ENCODE results near the gene UNC5CL. TPM values are rescaled to one million over a fixed set of nuclear protein-coding genes. Genes with fewer than 3 reads are reported as not detected.

The UNC5CL gene
- total and polyA plus RNA-seq, 2 of the 8 experiments (the other 6 are each of a cell fraction or from before 2014, with no cell fraction given), result 1.3 to 1.7 TPM

GRCh38 chr6:41049955-41050354 is 10.9 kb upstream of the UNC5CL start:
- no peaks in the 10 kb centered on the region for H3K36me3 ChIP-seq (ENCODE audit: control insufficient read depth in 2 of 4, insufficient read depth in 4 of 4, low read length in 3 of 4)
- ChIA-PET CTCF (ENCODE audit: partially characterized antibody) (interaction anchor here (0.5 to 2.6 kb wide), 5 partner anchors 10 to 1731 kb away, joined by 3 to 18 read pairs (median 6); partner anchors contain the start of gene UNC5CL), POLR2A (ENCODE audit: partially characterized antibody) (interaction anchor here (1.8 kb wide), 1 partner anchor 11 kb away, joined by 4 read pairs; the partner anchor contains the start of gene UNC5CL)
- no peak overlapping the region for H4K5ac ChIP-seq (ENCODE audit: insufficient read length, low read depth, low read length)
- H3K27me3 ChIP-seq (replicated peaks in 1 of 4; ENCODE audit: control insufficient read depth in 3 of 4, extremely low read depth in 1 of 4, insufficient read depth in 3 of 4, low read length in 3 of 4), result no peaks in the 10 kb centered on the region
- H4K20me1 ChIP-seq (replicated peaks in 1 of 2; ENCODE audit: control insufficient read depth in 1 of 2, insufficient read depth in 2 of 2, low read length in 2 of 2), result no peaks in the 10 kb centered on the region
- no peak overlapping the region for H2BK20ac ChIP-seq (ENCODE audit: low read length)
- H2BK15ac ChIP-seq (ENCODE audit: low read length), result no peak overlapping the region
- H3K27ac ChIP-seq (ENCODE audit: low read depth, low read length), result no peak overlapping the region
- no peak overlapping the region for H3K9ac ChIP-seq (replicated peaks in 1 of 4; ENCODE audit: extremely low read depth in 1 of 4, low read depth in 3 of 4, low read length in 3 of 4)
- no peak overlapping the region for H2BK120ac ChIP-seq (replicated peaks; ENCODE audit: low read depth, low read length)
- H3K9me3 ChIP-seq (ENCODE audit: insufficient read depth in 2 of 2, low read depth in 1 of 2, low read length in 1 of 2), result no peaks in the 10 kb centered on the region
- no peak overlapping the region for H2AK5ac ChIP-seq (ENCODE audit: low read depth, low read length)
- no peaks in the 10 kb centered on the region for H3K23me2 ChIP-seq (ENCODE audit: low read depth, low read length)
- no peak overlapping the region for H2AFZ ChIP-seq (ENCODE audit: low read length)
- no peak overlapping the region for H3K4me2 ChIP-seq (ENCODE audit: insufficient read depth in 1 of 2, low read depth in 2 of 2, low read length in 2 of 2)
- no peak overlapping the region for H3K4me3 ChIP-seq (ENCODE audit: extremely low read depth in 1 of 4, insufficient read depth in 2 of 4, low read depth in 3 of 4, low read length in 4 of 4)
- H3K14ac ChIP-seq (ENCODE audit: insufficient read length), result no peak overlapping the region
- no peak overlapping the region for H4K91ac ChIP-seq (replicated peaks; ENCODE audit: insufficient read length, low read length)
- H3K79me2 ChIP-seq (ENCODE audit: control insufficient read depth in 1 of 2, insufficient read depth in 2 of 2, low read length in 2 of 2), result no peaks in the 10 kb centered on the region
- no peak overlapping the region for H3K56ac ChIP-seq (replicated peaks; ENCODE audit: insufficient read length, low read depth, low read length)
- H2BK12ac ChIP-seq (ENCODE audit: low read depth, low read length), result no peak overlapping the region
- no peak overlapping the region for H3K4ac ChIP-seq (replicated peaks; ENCODE audit: insufficient read length, low read depth, low read length)
- no peak overlapping the region for H3K23ac ChIP-seq (ENCODE audit: insufficient read length)
- H3K18ac ChIP-seq (ENCODE audit: extremely low read depth, low read length), result no peak overlapping the region
- no peak overlapping the region for H4K8ac ChIP-seq (ENCODE audit: extremely low read depth, insufficient read depth, low read length)
- peak in 1 of 2 experiments; percentile 35 for DNase-seq (ENCODE audit: low read depth in 1 of 2, low spot score in 2 of 2)
- WGBS, 2 experiments (ENCODE audit: extremely low coverage in 1 of 2, insufficient coverage in 1 of 2, insufficient read length in 1 of 2, insufficient replicate concordance in 2 of 2, low coverage in 1 of 2, low lambda C conversion rate in 2 of 2, missing lambda C conversion rate in 1 of 2), result 79% methylated on average over 7 of the region's 7 CpGs; no CpG with 5 or more reads in 1 of the 2 experiments
- no peaks in the 10 kb centered on the region for H3K79me1 ChIP-seq (ENCODE audit: low read depth, low read length)
- peaks cover 0 to 5% (median 0%) of the 10 kb centered on the region in 4 experiments; a peak in 2 of 7 replicates for H3K4me1 ChIP-seq (replicated peaks in 1 of 4; ENCODE audit: control insufficient read depth in 3 of 4, insufficient read depth in 4 of 4, low read length in 3 of 4)
- no peak for FAIRE-seq
- no peak overlapping the region for H2BK5ac ChIP-seq (ENCODE audit: low read depth, low read length)

All from H1 (cell line).